Femur (tissue), 1 donor: Measurements from ENCODE around the gene DRICH1.
A peak's percentile ranks its signal among the peaks of the same experiment; 100 is the strongest.
"Not testable (repeated sequence)": the region's sequence is repeated elsewhere in the genome, so short reads cannot be mapped to it uniquely, and the experiment has no call there.

ENCODE experiments used
- DNase-seq: peaks from one replicate; pipeline ENCODE4 v3.0.0-alpha.2; 2017

The DRICH1 gene

DNA sequence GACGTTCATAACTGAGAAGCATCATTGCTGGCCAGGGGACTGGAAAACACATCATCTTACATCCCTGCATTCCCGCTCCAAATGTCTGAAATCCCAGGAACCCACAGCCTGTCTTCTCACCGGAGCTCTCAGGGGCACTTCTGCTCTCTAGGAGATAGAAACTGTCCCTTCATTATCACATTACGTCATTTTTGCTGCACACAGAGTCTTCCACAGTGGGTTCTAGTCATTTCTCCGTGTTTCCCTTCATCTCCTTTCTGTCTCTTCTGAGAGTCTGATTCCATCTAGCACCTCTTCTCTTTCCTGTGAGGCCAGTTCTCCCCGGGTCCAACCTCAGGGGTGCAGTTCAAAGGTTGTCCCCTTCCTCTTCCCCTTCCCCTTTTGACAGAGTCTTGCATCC, 36.2 kb downstream of the DRICH1 start:
- DNase-seq, result not testable (repeated sequence)

DNA sequence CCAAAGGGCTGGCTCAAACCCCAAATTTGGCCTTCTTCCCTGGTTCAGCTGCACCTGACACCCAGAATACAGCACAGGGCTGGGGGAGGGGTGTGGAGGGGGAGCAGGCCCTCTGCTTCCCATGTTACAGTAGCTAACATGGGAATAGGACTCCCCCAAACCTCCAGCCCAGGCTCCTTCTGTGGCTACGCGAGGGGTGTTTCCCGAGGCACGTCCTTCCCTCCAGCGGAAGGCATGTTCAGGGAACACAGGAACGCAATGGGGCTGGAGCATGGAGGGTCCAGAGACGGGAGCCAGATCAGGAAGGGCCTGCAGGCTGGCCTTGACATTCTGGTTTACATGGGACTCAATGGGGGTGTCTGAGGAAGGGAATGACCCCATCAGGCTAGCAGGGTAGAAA, 40.3 kb downstream of the DRICH1 start:
- no peak for DNase-seq

DNA sequence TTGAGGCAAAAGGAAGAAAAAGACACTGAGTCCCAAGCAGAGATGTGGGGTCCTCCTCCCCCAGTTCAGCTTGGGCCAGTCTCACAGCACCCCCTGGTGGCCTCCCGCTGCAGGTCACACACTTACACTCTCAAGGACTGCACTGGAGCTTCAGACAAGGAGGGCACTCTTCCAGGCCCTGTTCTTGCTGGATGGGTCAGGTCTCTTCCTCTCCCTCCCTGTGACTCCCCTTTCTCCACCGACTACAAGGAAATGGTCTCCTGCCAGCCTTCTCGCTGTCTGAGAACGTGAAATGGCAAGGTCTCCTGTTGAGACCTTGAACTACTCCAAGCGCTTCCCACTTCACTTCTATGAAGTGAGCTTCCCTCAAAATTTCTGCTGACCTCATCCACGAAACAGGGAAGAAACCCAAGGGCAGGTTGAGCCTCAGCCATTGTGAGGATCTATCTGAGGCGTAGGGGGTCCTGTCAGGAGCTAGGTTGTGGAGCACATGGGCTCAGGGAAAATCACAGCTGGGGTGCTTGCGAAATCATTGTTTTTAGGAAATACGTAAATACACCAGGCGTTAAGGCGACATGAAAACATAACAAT, 40.8 kb downstream of the DRICH1 start:
- DNase-seq, result peak; percentile 76

GRCh38 chr22:23583836-23584235, 48.3 kb downstream of the DRICH1 start:
- no peak for DNase-seq

- no peak for DNase-seq
Measured at GRCh38 chr22:23583153-23583552, 49.0 kb downstream of the DRICH1 start.

- DNase-seq, result no peak
Measured at GRCh38 chr22:23581260-23581650, 50.9 kb downstream of the DRICH1 start.

DNA sequence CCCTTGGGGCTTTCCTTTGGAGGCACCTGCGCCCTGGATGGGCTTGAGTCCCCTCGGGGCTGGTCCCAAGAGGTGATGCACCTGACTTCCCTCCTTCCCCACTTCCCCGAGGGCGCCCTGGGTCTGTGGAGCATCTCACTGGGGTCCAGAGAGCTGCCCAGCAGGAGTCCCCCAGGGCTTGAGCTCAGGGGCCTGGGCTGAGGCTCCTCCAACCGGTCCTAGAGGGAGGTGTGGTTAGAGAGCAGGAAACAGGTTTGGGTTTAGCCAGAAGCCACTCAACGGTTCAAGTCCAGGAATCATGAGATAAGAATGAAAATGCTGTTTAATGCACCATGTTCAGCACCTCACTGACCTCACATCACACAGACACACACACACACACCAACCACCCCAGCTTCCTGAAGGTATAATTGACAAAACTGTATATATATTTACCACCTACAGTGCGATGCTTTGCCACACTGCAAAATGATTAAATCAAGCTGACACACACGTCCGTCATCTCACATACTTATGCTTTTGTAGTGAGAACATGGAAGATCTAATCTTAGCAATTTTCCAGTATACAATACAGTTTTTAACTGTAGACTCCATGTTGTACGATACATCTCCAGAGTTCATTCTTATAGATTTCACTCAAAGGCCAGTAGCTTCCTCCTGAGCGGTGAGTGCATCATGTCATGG, 51.4 kb downstream of the DRICH1 start:
- DNase-seq, result peak; percentile 39

- DNase-seq, result no peak
Measured at GRCh38 chr22:23579870-23580575, 52.1 kb downstream of the DRICH1 start, which contains the start of gene IGLL1. TSS of gene IGLL1 (minus strand) at chr22:23580290. CDS start at chr22:23580190, 100 bp downstream.

GRCh38 chr22:23579280-23579679, 52.8 kb downstream of the DRICH1 start:
- DNase-seq, result no peak

- DNase-seq, result no peak
Measured at GRCh38 chr22:23578306-23578705, 53.8 kb downstream of the DRICH1 start.

- DNase-seq, result no peak
Measured at GRCh38 chr22:23576681-23577080, 55.4 kb downstream of the DRICH1 start.

DNA sequence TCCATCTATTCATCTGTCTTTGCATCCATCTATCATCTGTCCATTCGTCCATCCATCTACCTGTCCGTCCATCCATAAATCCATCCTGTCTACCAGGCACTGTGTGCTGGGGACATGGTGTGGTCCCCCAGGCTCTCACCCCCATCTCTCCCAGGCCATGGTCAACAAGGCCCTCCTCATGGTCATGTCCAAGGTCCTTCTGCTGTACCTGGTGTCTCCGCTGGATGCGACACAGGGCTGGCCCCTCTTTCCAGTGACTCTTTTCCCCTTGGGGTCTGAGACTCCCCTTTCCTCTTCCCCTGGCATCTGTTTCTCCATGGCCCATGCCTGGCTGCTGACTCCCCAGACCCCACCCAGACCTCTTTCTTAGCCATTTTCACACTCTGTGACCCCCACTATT, 56.5 kb downstream of the DRICH1 start:
- no peak for DNase-seq

GRCh38 chr22:23574877-23575276, 57.2 kb downstream of the DRICH1 start:
- DNase-seq, result no peak

DNA sequence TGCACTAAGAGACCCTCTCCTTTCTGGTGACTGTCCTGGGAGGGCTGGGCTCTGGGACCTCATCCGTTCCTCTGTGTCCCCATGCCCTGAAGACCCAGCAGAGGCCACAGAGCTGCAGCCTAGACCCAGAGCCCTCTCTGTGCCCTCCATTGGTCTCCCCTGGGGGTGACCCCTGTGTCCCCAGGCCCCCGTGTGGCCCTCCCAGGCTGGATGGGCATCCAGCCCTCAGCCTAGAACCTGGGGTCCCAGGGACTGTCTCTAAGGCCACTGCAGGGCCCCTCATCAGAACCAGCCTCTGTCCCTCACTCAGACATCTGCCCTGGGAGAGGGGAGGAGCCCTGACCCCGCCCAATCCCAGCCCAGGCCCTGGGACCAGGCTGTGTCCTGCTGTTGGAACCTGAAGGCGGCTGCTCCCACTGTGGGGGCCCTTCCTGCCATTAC, 57.7 kb downstream of the DRICH1 start:
- no peak for DNase-seq

- not testable (repeated sequence) for DNase-seq
Measured at GRCh38 chr22:23573701-23574235, 58.4 kb downstream of the DRICH1 start.

- not testable (repeated sequence) for DNase-seq
Measured at GRCh38 chr22:23573106-23573505, 59.0 kb downstream of the DRICH1 start.

DNA sequence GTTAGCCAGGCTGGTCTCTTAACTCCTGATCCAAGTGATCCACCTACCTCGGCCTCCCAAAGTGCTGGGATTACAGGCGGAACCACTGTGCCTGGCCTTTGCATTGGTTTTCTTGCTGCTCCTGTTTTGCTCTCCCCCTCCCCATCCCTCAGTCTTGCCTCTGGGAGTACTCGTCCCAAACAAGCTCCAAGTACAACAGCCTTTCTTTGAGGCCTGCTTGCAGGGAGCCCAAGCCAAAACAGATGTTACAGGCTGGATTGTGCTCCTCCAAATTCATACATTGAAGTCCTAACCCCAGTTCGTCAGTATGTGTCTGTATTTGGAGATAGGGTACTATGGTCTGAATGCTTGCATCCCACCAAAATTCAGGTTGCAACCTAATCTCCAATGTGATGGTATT, 60.6 kb downstream of the DRICH1 start:
- no peak for DNase-seq

DNA sequence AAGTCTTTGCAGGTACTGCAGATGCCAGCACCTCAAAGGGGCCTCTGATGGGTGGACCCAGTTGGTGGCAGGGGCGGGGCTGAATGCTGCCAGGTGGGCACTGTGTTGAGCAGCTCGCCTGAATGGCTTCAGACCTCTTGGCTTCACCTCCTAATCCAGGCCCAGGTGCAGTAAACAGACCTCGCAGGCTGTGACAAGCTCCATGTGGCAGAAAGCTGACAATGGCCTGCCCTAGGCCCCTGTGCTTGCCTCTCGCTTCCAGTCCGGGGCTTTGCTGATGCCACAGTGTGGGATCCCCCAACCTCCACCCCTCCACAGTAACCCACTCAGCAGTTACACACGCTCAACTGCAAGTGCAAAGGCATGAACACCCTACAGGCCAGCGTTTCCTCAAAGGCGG, 61.4 kb downstream of the DRICH1 start:
- no peak for DNase-seq

DNA sequence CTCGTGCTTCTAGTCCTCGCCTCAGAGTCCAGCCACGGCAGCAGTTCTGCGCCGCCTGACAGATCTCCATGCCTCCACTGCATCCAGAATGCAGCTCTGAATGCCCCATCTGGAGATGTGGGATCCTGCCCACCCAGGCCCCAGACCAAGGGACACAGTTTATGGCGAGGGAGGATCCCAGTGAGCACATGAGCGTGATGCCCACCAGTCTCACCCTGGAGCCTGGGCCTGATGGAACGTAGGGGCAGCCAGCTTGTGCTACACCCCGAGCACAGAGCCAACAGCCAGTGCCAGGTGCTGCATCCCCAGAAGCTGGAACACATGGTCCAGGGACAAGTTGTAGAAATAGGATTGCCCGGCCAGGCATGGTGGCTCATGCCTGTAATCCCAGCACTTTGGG, 62.4 kb downstream of the DRICH1 start:
- no peak for DNase-seq

DNA sequence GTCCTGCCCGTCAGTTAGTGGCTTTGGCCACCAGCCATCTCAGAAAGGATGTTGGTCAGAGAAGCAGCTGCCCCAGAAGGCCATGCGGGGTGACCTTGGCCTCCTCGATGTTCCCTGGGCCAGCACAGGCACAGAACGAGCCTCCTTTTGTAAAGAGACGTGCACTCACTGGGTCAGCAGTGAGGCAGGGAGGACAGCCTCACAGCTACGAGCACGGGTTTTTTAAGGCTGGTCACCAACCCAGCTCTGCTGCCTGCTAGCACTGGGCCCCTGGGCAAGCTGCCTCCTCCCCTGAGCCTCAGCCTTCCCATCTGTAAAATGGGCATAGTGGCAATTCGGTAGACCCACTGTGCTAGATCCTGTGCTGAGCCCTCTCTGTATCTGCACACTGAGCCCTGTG, 62.8 kb downstream of the DRICH1 start:
- DNase-seq, result no peak

DNA sequence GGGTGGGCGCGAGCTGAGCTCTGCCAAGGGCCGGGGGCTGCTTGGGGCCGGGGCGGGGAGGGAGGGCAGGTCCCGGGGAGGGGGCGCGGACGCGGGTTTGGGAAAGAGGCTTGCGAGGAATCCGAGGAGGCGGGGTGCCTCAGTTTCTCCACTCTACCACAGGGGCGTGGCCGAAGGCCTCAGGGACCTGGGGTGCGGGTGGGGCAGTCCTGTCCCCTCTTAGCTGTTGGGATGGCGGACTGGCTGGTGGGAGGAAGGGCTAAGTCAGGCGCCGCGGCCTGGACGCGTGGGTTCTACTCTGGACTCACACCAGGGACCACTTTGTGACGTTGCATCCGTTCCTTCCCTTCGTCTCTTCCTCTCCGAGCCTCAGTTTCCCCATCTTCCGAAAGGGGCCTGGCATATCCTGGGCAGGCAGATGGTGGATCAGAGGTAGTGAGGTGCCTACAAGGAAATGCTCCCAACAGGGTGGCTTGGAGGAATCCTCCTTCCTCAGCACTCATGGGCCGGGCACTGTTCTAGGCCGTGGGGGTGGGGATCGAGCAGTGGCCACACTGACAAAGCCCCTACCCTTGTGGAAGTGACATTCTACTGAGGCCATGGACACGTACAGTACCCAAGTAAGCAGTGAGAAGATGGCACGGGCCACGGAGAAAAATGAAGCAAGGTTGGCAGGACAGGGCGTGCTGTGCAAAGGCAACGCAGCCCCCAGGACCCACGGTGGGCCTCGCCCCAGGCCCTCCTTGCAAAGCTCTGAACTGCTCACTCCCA, 65.2 kb downstream of the DRICH1 start:
- no peak for DNase-seq

GRCh38 chr22:23565915-23566704, 66.0 kb downstream of the DRICH1 start:
- peak; percentile 48 for DNase-seq
